Urinary bladder (tissue), 4 donors: Measurements from ENCODE around the gene POLR2L. TPM values are rescaled to one million over a fixed set of nuclear protein-coding genes. Genes with fewer than 3 reads are reported as not detected.
A peak's percentile ranks its signal among the peaks of the same experiment; 100 is the strongest.

Experiments
- DNase-seq: peaks from one replicate; pipeline ENCODE4 v3.0.0-alpha.2; 2015; ENCODE audit errors: extremely low spot score
- H3K27ac ChIP-seq: one replicate; pipeline ENCODE4 v1.5.1; 2013; ENCODE audit warnings: low read depth, mild to moderate bottlenecking, moderate library complexity
- H3K36me3 ChIP-seq: one replicate; pipeline ENCODE4 v1.6.1; 2013; ENCODE audit warnings: mild to moderate bottlenecking, moderate library complexity; ENCODE audit not compliant: insufficient read depth
- H3K4me1 ChIP-seq: one replicate; pipeline ENCODE4 v1.6.1; 2013; ENCODE audit warnings: mild to moderate bottlenecking, moderate library complexity; ENCODE audit not compliant: insufficient read depth
- H3K4me3 ChIP-seq: one replicate; pipeline ENCODE4 v1.5.1; 2013; ENCODE audit warnings: low read depth, low read length
- WGBS: extraction: QIAGEN DNeasy Blood & Tissue Kit; methylation state at CpG from one replicate; pipeline ENCODE4 v1.1.7; 2013; 5-methylcytosine and 5-hydroxymethylcytosine counted together
- polyA plus RNA-seq: library from polyadenylated mRNA; stranded (reverse); fragments of 200-250 nt; gene quantifications from one replicate; pipeline ENCODE4 v1.2.3, GENCODE V29; 2013
- total RNA-seq: library from RNA; depleted of rRNA; stranded (reverse); fragments of >200 nt; gene quantifications from one replicate; pipeline ENCODE4 v1.2.3, GENCODE V29; 2014
- donor health status: healthy with polysubstance abuse.
- donor health status: healthy.

POLR2L gene
- total and polyA plus RNA-seq, 2 donors = 21.7 to 148 TPM

- H3K27ac ChIP-seq = no peak overlapping the region
- peaks cover 3% of the 10 kb centered on the region for H3K4me1 ChIP-seq
- 91% methylated on average over 28 of the region's 28 CpGs for WGBS
- H3K4me3 ChIP-seq = no peak overlapping the region
- no peak for DNase-seq
- H3K36me3 ChIP-seq = no peaks in the 10 kb centered on the region
Measured at GRCh38 chr11:802693-803466, 39.4 kb downstream of the POLR2L start.

DNA sequence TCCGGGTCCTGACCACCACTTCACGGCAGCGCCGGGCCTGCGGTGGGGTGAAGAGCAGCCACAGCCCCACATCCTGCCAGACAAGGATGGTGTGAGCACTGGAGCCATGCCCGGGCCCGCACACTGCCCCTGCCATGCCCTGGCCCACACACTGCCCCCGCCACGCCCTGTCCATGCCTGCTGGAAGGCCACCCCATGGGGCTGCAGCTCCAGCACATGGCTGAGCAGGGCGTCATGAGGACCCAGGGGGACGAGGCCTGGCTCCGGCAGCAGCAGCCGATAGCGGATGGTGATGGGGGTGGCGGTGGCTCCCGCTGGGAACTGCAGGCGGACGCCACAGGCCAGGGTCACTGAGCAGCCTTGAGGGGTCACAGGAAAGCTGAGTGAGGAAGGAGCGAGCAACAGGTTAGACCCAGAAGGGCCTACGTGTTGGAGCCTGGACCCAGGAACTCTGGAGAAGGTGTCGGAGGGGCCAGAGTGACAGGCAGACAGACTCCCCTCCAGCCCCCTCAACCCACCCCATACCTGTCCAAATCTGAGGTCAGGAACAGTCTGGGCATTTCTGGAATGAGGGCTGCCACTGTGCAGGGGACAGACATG is 40.2 kb downstream of the POLR2L start:
- Histone ChIP-seq H3K36me3 (no peaks in the 10 kb centered on the region), H3K27ac (no peak overlapping the region), H3K4me3 (no peak overlapping the region), H3K4me1 (peaks cover 3% of the 10 kb centered on the region)
- 96% methylated on average over 21 of the region's 21 CpGs for WGBS
- DNase-seq = no peak

DNA sequence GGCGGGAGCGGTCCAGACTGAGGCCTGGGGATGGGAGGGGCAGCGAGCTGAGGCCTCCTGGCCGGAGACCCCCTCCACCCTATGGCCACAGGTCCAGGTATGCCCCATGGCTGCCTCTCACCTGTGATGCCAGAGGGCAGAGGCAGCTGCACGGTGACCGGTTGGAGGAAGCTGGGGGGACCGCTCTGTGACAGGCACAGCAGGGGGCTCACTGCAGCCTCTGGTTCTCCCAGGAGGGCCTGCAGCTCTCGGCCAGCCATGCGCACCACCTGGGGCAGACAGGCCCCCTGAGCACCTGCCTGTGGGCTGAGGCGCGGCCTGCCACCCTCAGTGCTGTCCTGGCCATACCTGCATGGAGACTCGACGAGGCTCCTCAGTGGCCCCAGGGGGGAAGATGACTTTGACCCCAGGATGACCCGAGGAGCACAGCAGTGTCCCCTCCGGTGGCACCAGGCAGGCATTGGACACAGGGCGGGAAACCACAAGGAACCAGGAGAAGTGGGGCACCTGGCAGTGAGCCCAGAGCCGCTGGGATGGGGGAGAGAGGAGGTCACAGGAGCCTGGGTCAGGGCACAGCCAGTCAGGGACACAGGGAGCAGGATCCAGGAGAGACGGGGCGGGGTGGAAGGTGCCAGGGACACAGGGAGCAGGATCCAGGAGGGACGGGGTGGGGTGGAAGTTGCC is 41.1 kb downstream of the POLR2L start:
- Histone ChIP-seq H3K27ac (no peak overlapping the region), H3K4me3 (no peak overlapping the region), H3K36me3 (no peaks in the 10 kb centered on the region), H3K4me1 (peaks cover 3% of the 10 kb centered on the region)
- 91% methylated on average over 20 of the region's 20 CpGs for WGBS
- DNase-seq = no peak

GRCh38 chr11:800473-800872 is 41.9 kb downstream of the POLR2L start:
- H3K36me3 ChIP-seq = no peaks in the 10 kb centered on the region
- H3K4me3 ChIP-seq = no peak overlapping the region
- WGBS = 92% methylated on average over 30 of the region's 30 CpGs
- DNase-seq = no peak
- no peak overlapping the region for H3K27ac ChIP-seq
- H3K4me1 ChIP-seq = peaks cover 3% of the 10 kb centered on the region

- no peak overlapping the region for H3K27ac ChIP-seq
- H3K4me3 ChIP-seq = no peak overlapping the region
- H3K36me3 ChIP-seq = no peaks in the 10 kb centered on the region
- DNase-seq = no peak
- H3K4me1 ChIP-seq = peaks cover 3% of the 10 kb centered on the region
- WGBS = 92% methylated on average over 32 of the region's 32 CpGs
Measured at GRCh38 chr11:799641-800316, 42.5 kb downstream of the POLR2L start.

- no peaks in the 10 kb centered on the region for H3K36me3 ChIP-seq
- peak within 1 kb of the TSS; percentile 74 for H3K27ac ChIP-seq
- H3K4me3 ChIP-seq = peak within 1 kb of the TSS; percentile 59
- 4% methylated on average over 69 of the region's 69 CpGs for WGBS
- DNase-seq = no peak
- H3K4me1 ChIP-seq = no peaks in the 10 kb centered on the region
Measured at GRCh38 chr11:798093-798713, 44.1 kb downstream of the POLR2L start, which contains the start of gene SLC25A22. TSS of gene SLC25A22 (minus strand) at chr11:798281. CDS start at chr11:795006, 3,275 bp downstream.

GRCh38 chr11:797296-798092 is 44.8 kb downstream of the POLR2L start:
- DNase-seq = peak; percentile 83
- peak overlapping the region; percentile 74 for H3K27ac ChIP-seq
- H3K4me3 ChIP-seq = peak overlapping the region; percentile 59
- WGBS = under 1% methylated on average over 57 of the region's 57 CpGs
- no peaks in the 10 kb centered on the region for H3K4me1 ChIP-seq
- H3K36me3 ChIP-seq = no peaks in the 10 kb centered on the region

GRCh38 chr11:796565-797295 is 45.6 kb downstream of the POLR2L start:
- H3K27ac ChIP-seq = peak overlapping the region; percentile 44
- DNase-seq = no peak
- 14% methylated on average over 18 of the region's 18 CpGs for WGBS
- peak overlapping the region; percentile 59 for H3K4me3 ChIP-seq
- H3K36me3 ChIP-seq = no peaks in the 10 kb centered on the region
- H3K4me1 ChIP-seq = no peaks in the 10 kb centered on the region

- peak overlapping the region; percentile 59 for H3K4me3 ChIP-seq
- H3K4me1 ChIP-seq = no peaks in the 10 kb centered on the region
- no peak for DNase-seq
- H3K27ac ChIP-seq = peak overlapping the region; percentile 46
- no peaks in the 10 kb centered on the region for H3K36me3 ChIP-seq
- 3% methylated on average over 26 of the region's 26 CpGs for WGBS
Measured at GRCh38 chr11:795634-796564, 46.4 kb downstream of the POLR2L start.

DNA sequence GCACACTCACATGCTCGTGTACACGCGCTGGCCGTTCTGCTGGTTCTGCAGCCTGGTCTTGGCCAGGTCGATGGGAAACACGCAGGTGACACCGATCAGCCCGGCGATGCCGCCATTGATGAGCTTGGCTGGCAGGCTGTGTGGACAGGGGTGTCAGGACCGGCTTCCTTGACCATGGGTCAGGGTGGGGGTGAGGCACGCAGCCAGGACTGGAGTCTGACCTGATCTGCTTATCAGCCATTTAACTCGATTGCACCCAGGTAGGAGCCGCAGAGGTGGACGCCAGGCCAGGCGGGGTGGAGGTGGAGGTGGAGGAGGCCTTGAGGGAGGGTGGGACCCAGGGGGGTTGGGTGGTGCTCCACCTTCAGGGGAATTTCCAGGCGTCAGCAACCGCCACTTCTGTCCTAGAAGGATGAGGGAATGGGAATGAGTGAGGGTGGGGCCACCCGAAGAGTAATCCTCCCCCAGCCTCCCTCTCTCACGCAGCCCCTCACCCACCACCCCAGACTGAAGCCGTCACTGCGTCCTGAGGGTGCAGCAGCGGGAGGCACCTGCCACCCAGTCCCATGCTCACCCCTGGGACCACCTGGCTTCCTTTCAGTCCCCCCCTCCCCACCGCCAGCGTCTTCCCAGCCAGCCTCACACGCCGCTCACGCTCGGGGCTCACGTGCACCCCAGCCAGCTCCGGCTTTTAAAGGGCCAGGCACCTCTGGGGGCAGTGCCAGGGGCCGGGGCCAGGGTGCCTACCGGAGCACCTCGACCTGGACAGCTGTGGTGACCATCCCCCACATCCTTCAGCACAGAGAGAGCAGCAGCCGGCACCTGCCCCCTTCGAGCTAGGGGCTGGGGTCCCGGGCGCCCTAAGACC is 47.3 kb downstream of the POLR2L start:
- WGBS = 55% methylated on average over 38 of the region's 38 CpGs
- no peak overlapping the region for H3K27ac ChIP-seq
- H3K36me3 ChIP-seq = no peaks in the 10 kb centered on the region
- no peaks in the 10 kb centered on the region for H3K4me1 ChIP-seq
- H3K4me3 ChIP-seq = peak overlapping the region; percentile 59
- no peak for DNase-seq
